ENCODE data around the gene OR5J2. TPM values are rescaled to one million over a fixed set of nuclear protein-coding genes. Genes with fewer than 3 reads are reported as not detected.

Gene OR5J2
- polyA plus RNA-seq, 1 of the 3 experiments (the other 2 are of a cell fraction), result not detected

- Histone ChIP-seq H3K27me3 (ENCODE audit: insufficient read depth) (no peaks in the 10 kb centered on the region), H3K36me3 (replicated peaks in 1 of 2; ENCODE audit: control insufficient read depth in 1 of 2, insufficient read depth in 2 of 2, low read length in 1 of 2) (no peaks in the 10 kb centered on the region), H3K79me2 (ENCODE audit: insufficient read depth) (no peaks in the 10 kb centered on the region), H3F3A (replicated peaks; ENCODE audit: insufficient read depth) (no peaks in the 10 kb centered on the region), H3K4me1 (ENCODE audit: control insufficient read depth in 1 of 2, insufficient read depth in 2 of 2, low read depth in 1 of 2, low read length in 1 of 2) (no peaks in the 10 kb centered on the region), H4K20me1 (ENCODE audit: insufficient read depth) (no peaks in the 10 kb centered on the region), H3K9me3 (no peaks in the 10 kb centered on the region), H3K9me2 (no peaks in the 10 kb centered on the region), H3K4me3 (ENCODE audit: low read depth in 2 of 2, low read length in 1 of 2) (no peak overlapping the region), H3K27ac (ENCODE audit: low read depth in 2 of 2, low read length in 1 of 2) (no peak overlapping the region), H3K9ac (no peak overlapping the region), H3K4me2 (no peak overlapping the region), H2AFZ (ENCODE audit: low read depth) (no peak overlapping the region)
- no peak for TF ChIP-seq MXI1 (IDR thresholded peaks at IDR 0.05; ENCODE audit: low read depth, low read length)
- no peak for TF ChIP-seq IRF3 (IDR thresholded peaks at IDR 0.05; ENCODE audit: low read depth, low read length)
- TF ChIP-seq TCF12 (IDR thresholded peaks at IDR 0.05), result no peak
- TF ChIP-seq, protein P1, sequence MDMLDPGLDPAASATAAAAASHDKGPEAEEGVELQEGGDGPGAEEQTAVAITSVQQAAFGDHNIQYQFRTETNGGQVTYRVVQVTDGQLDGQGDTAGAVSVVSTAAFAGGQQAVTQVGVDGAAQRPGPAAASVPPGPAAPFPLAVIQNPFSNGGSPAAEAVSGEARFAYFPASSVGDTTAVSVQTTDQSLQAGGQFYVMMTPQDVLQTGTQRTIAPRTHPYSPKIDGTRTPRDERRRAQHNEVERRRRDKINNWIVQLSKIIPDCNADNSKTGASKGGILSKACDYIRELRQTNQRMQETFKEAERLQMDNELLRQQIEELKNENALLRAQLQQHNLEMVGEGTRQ (IDR thresholded peaks at IDR 0.05; ENCODE audit: borderline replicate concordance, low read depth, low read length), result no peak
- DNase-seq, result no peak
- ChIA-PET CTCF (no interaction called here), POLR2A (no interaction called here)
- WGBS (ENCODE audit: low lambda C conversion rate), result 1% methylated on average over 2 of the region's 2 CpGs
Observed at GRCh38 chr11:56197367-56197766, 20.9 kb downstream of the OR5J2 start.

DNA sequence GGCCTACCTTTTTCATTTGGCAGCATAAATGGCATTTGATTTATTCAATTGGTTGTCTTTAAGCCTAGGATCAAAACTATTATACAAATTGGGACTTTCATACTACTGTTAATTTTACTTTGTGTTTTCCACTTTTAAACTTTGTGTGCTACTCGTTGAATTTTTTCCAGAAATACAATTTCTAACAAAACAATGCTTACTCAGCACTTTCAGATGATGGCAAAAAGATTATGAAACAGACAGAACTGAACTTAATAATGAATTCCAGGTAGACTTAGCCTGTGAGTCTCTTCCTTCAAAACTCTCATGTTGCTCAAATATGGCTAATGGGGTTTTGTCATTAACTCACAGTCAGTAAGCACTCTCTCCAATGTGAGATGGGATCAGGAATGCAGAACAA is 31.4 kb downstream of the OR5J2 start:
- Histone ChIP-seq H3K9me2 (no peaks in the 10 kb centered on the region), H3K4me1 (ENCODE audit: control insufficient read depth in 1 of 2, insufficient read depth in 2 of 2, low read depth in 1 of 2, low read length in 1 of 2) (no peaks in the 10 kb centered on the region), H3K79me2 (ENCODE audit: insufficient read depth) (no peaks in the 10 kb centered on the region), H3K27ac (ENCODE audit: low read depth in 2 of 2, low read length in 1 of 2) (no peak overlapping the region), H3K36me3 (replicated peaks in 1 of 2; ENCODE audit: control insufficient read depth in 1 of 2, insufficient read depth in 2 of 2, low read length in 1 of 2) (no peaks in the 10 kb centered on the region), H3F3A (replicated peaks; ENCODE audit: insufficient read depth) (no peaks in the 10 kb centered on the region), H2AFZ (ENCODE audit: low read depth) (no peak overlapping the region), H3K9me3 (no peaks in the 10 kb centered on the region), H4K20me1 (ENCODE audit: insufficient read depth) (no peaks in the 10 kb centered on the region), H3K4me3 (ENCODE audit: low read depth in 2 of 2, low read length in 1 of 2) (no peak overlapping the region), H3K4me2 (no peak overlapping the region), H3K9ac (no peak overlapping the region), H3K27me3 (ENCODE audit: insufficient read depth) (no peaks in the 10 kb centered on the region)
- no peak for DNase-seq
- CTCF ChIA-PET, result no interaction called here
- 0% methylated on average over 1 of the region's 1 CpG for WGBS (ENCODE audit: low lambda C conversion rate)
- POLR2A ChIA-PET, result no interaction called here
- TF ChIP-seq ZBTB33 (IDR thresholded peaks at IDR 0.05; ENCODE audit: borderline replicate concordance, low read depth), result no peak
- TF ChIP-seq, protein P2, sequence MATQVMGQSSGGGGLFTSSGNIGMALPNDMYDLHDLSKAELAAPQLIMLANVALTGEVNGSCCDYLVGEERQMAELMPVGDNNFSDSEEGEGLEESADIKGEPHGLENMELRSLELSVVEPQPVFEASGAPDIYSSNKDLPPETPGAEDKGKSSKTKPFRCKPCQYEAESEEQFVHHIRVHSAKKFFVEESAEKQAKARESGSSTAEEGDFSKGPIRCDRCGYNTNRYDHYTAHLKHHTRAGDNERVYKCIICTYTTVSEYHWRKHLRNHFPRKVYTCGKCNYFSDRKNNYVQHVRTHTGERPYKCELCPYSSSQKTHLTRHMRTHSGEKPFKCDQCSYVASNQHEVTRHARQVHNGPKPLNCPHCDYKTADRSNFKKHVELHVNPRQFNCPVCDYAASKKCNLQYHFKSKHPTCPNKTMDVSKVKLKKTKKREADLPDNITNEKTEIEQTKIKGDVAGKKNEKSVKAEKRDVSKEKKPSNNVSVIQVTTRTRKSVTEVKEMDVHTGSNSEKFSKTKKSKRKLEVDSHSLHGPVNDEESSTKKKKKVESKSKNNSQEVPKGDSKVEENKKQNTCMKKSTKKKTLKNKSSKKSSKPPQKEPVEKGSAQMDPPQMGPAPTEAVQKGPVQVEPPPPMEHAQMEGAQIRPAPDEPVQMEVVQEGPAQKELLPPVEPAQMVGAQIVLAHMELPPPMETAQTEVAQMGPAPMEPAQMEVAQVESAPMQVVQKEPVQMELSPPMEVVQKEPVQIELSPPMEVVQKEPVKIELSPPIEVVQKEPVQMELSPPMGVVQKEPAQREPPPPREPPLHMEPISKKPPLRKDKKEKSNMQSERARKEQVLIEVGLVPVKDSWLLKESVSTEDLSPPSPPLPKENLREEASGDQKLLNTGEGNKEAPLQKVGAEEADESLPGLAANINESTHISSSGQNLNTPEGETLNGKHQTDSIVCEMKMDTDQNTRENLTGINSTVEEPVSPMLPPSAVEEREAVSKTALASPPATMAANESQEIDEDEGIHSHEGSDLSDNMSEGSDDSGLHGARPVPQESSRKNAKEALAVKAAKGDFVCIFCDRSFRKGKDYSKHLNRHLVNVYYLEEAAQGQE (IDR thresholded peaks at IDR 0.05; ENCODE audit: low read depth, low read length), result no peak
- TF ChIP-seq, protein P1 (IDR thresholded peaks at IDR 0.05; ENCODE audit: borderline replicate concordance, low read depth, low read length), result no peak
- TF ChIP-seq RAD21 (IDR thresholded peaks at IDR 0.05; ENCODE audit: low read length), result no peak
- TF ChIP-seq POLR2AphosphoS5 (IDR thresholded peaks at IDR 0.05; ENCODE audit: low read depth, low read length), result no peak
- TF ChIP-seq NFIC (IDR thresholded peaks at IDR 0.05; ENCODE audit: borderline replicate concordance), result no peak
- TF ChIP-seq MEF2A (IDR thresholded peaks at IDR 0.05; ENCODE audit: borderline replicate concordance, low read depth), result no peak

Measured in SK-N-SH (cell line).